A549 (cell line): ENCODE results near the gene NECAB3.

Experiments
- BHLHE40 ChIP-seq: IDR thresholded peaks from 2 replicates; pipeline ENCODE4 v1.6.1; 2012; ENCODE audit warnings: low read depth, low read length, inconsistent platforms
- CBX8 ChIP-seq: fragments of 200-600 bp; sonication (generic); IDR thresholded peaks from 2 replicates; pipeline ENCODE4 v1.6.1; 2016
- CHD2 ChIP-seq: fragments of 150-350 bp; IDR thresholded peaks from 2 replicates; pipeline ENCODE4 v1.6.1; 2014; ENCODE audit warnings: low read length; ENCODE audit not compliant: partially characterized antibody
- CTCF ChIP-seq: fragments of >200 bp; sonication (Bioruptor Twin); formaldehyde crosslinking; IDR thresholded peaks from 3 replicates; pipeline ENCODE4 v1.5.1; 2016
- MAX ChIP-seq: IDR thresholded peaks from 2 replicates; pipeline ENCODE4 v1.6.1; 2012
- PBX3 ChIP-seq: IDR thresholded peaks from 2 replicates; pipeline ENCODE4 v1.6.1; 2012
- POLR2A ChIP-seq: IDR thresholded peaks from 2 replicates; pipeline ENCODE4 v1.6.1; 2012; ENCODE audit warnings: mild to moderate bottlenecking, low read length
- POLR2AphosphoS2 ChIP-seq: conservative IDR thresholded peaks from 2 replicates; pipeline ENCODE4 v1.6.1; 2012; ENCODE audit warnings: low read length, improper control_type of control experiment, inconsistent platforms
- RAD21 ChIP-seq, 2 experiments: fragments of >200 bp in 1 of 2; sonication (Bioruptor Twin) in 1 of 2; formaldehyde crosslinking in 1 of 2; IDR thresholded peaks in 1 of 2; conservative IDR thresholded peaks in 1 of 2; 2 replicates in 1 of 2; 3 replicates in 1 of 2; pipeline ENCODE4 v1.6.1; 2012 to 2018; ENCODE audit warnings: inconsistent platforms in 1 of 2
- RCOR1 ChIP-seq: fragments of 150-350 bp; IDR thresholded peaks from 2 replicates; pipeline ENCODE4 v1.6.1; 2014; ENCODE audit warnings: antibody characterized with exemption, low read length, low read depth
- SMC3 ChIP-seq: fragments of >200 bp; sonication (Bioruptor Twin); formaldehyde crosslinking; IDR thresholded peaks from 3 replicates; pipeline ENCODE4 v1.6.1; 2018; ENCODE audit warnings: inconsistent platforms

GRCh38 chr20:33645072-33645358, 29.2 kb downstream of the NECAB3 start:
- no peak for TF ChIP-seq PBX3
- TF ChIP-seq SMC3, result no peak
- no peak for TF ChIP-seq CTCF
- no peak for TF ChIP-seq BHLHE40
- TF ChIP-seq MAX, result no peak
- no peak for TF ChIP-seq POLR2AphosphoS2
- TF ChIP-seq CBX8, result no peak
- TF ChIP-seq RCOR1, result no peak
- TF ChIP-seq POLR2A, result no peak
- no peak for TF ChIP-seq CHD2
- no peak for TF ChIP-seq RAD21 (conservative IDR thresholded peaks at IDR 0.05 in 1 of 2, IDR thresholded peaks at IDR 0.05 in 1 of 2)
